Suprapubic skin (tissue), 4 donors: ENCODE data around the gene TANGO2. TPM values are rescaled to one million over a fixed set of nuclear protein-coding genes. Genes with fewer than 3 reads are reported as not detected.

Source experiments
- DNase-seq, 2 donors: peaks; one replicate each; pipeline ENCODE4 v3.0.0-alpha.2; 2019; ENCODE audit warnings: low spot score in 2 of 2
- H3K27ac ChIP-seq: fragments of 200-600 bp; sonication (generic); one replicate; pipeline ENCODE4 v1.5.1; 2019
- H3K27me3 ChIP-seq: fragments of 200-600 bp; sonication (generic); one replicate; pipeline ENCODE4 v1.5.1; 2019
- H3K36me3 ChIP-seq: fragments of 200-600 bp; sonication (generic); one replicate; pipeline ENCODE4 v1.5.1; 2019
- H3K4me1 ChIP-seq: fragments of 200-600 bp; sonication (generic); one replicate; pipeline ENCODE4 v1.5.1; 2019
- H3K4me3 ChIP-seq: fragments of 200-600 bp; sonication (generic); one replicate; pipeline ENCODE4 v1.5.1; 2019; ENCODE audit warnings: mild to moderate bottlenecking
- H3K9me3 ChIP-seq: fragments of 200-600 bp; sonication (generic); one replicate; pipeline ENCODE4 v1.5.1; 2019
- CTCF ChIP-seq, 2 donors: fragments of 200-600 bp in 1 of 2; fragments of 450-650 bp in 1 of 2; sonication (generic) in 1 of 2; IDR thresholded peaks; one replicate each; pipeline ENCODE4 v1.5.1; 2016 to 2019; ENCODE audit warnings: antibody characterized with exemption in 2 of 2, mild to moderate bottlenecking in 1 of 2, moderate library complexity in 1 of 2
- EP300 ChIP-seq: sonication (generic); formaldehyde crosslinking; IDR thresholded peaks from one replicate; pipeline ENCODE4 v1.6.1; 2017; ENCODE audit warnings: antibody characterized with exemption
- POLR2A ChIP-seq, 2 donors: fragments of 450-650 bp; IDR thresholded peaks; one replicate each; pipeline ENCODE4 v1.6.1; 2017; ENCODE audit warnings: antibody characterized with exemption in 2 of 2, mild to moderate bottlenecking in 2 of 2, moderate library complexity in 2 of 2
- POLR2AphosphoS5 ChIP-seq, 3 donors: sonication (generic); formaldehyde crosslinking; IDR thresholded peaks; one replicate each; pipeline ENCODE4 v1.6.1; 2017; ENCODE audit warnings: antibody characterized with exemption in 3 of 3
- WGBS: methylation state at CpG from one replicate; pipeline ENCODE4 v1.1.5; 2018; 5-methylcytosine and 5-hydroxymethylcytosine counted together
- total RNA-seq, 4 donors: library from RNA; depleted of rRNA; stranded (reverse); fragments of >200 nt; gene quantifications; one replicate each; pipeline ENCODE4 v1.1.0, GENCODE V29; 2016

The TANGO2 gene
- total RNA-seq, 4 donors from 2014 or later: 23.1 to 31.9 (median 26.8) TPM

GRCh38 chr22:20012741-20013331 lies 8.1 kb upstream of the TANGO2 start:
- no peaks in the 10 kb centered on the region for H3K27me3 ChIP-seq
- H3K27ac ChIP-seq: no peak overlapping the region
- DNase-seq: no peak
- no peak for TF ChIP-seq POLR2A (IDR thresholded peaks at IDR 0.05)
- TF ChIP-seq EP300: no peak
- TF ChIP-seq POLR2AphosphoS5 (IDR thresholded peaks at IDR 0.05): no peak
- no peak for TF ChIP-seq CTCF (IDR thresholded peaks at IDR 0.05)
- no peaks in the 10 kb centered on the region for H3K9me3 ChIP-seq
- WGBS: 80% methylated on average over 1 of the region's 10 CpGs
- no peak overlapping the region for H3K4me3 ChIP-seq
- H3K36me3 ChIP-seq: no peaks in the 10 kb centered on the region
- peaks cover 25% of the 10 kb centered on the region for H3K4me1 ChIP-seq

- no peak for DNase-seq
- Histone ChIP-seq H3K4me1 (peaks cover 25% of the 10 kb centered on the region), H3K36me3 (no peaks in the 10 kb centered on the region), H3K27me3 (no peaks in the 10 kb centered on the region), H3K4me3 (no peak overlapping the region), H3K9me3 (no peaks in the 10 kb centered on the region), H3K27ac (no peak overlapping the region)
- TF ChIP-seq EP300 (no peak), POLR2A (IDR thresholded peaks at IDR 0.05) (no peak), POLR2AphosphoS5 (IDR thresholded peaks at IDR 0.05) (no peak), CTCF (IDR thresholded peaks at IDR 0.05) (peak; percentile 30 to 51)
- 25% methylated on average over 7 of the region's 11 CpGs for WGBS
These were observed 7.5 kb upstream of the TANGO2 start for GRCh38 chr22:20013382-20013871.

- Histone ChIP-seq H3K27ac (no peak overlapping the region), H3K36me3 (no peaks in the 10 kb centered on the region), H3K9me3 (no peaks in the 10 kb centered on the region), H3K4me1 (peaks cover 25% of the 10 kb centered on the region), H3K27me3 (no peaks in the 10 kb centered on the region), H3K4me3 (no peak overlapping the region)
- WGBS: 23% methylated on average over 5 of the region's 5 CpGs
- no peak for DNase-seq
- TF ChIP-seq EP300: no peak
- TF ChIP-seq CTCF (IDR thresholded peaks at IDR 0.05): no peak
- TF ChIP-seq POLR2AphosphoS5 (IDR thresholded peaks at IDR 0.05): no peak
- TF ChIP-seq POLR2A (IDR thresholded peaks at IDR 0.05): no peak
These were observed 6.3 kb upstream of the TANGO2 start for GRCh38 chr22:20014526-20015186.

GRCh38 chr22:20015187-20015625 lies 5.7 kb upstream of the TANGO2 start:
- DNase-seq: no peak
- 94% methylated on average over 10 of the region's 10 CpGs for WGBS
- Histone ChIP-seq H3K4me3 (no peak overlapping the region), H3K27me3 (no peaks in the 10 kb centered on the region), H3K4me1 (peaks cover 27% of the 10 kb centered on the region), H3K27ac (no peak overlapping the region), H3K9me3 (no peaks in the 10 kb centered on the region), H3K36me3 (no peaks in the 10 kb centered on the region)
- no peak for TF ChIP-seq POLR2AphosphoS5 (IDR thresholded peaks at IDR 0.05)
- no peak for TF ChIP-seq POLR2A (IDR thresholded peaks at IDR 0.05)
- no peak for TF ChIP-seq EP300
- no peak for TF ChIP-seq CTCF (IDR thresholded peaks at IDR 0.05)

- TF ChIP-seq CTCF (IDR thresholded peaks at IDR 0.05) (no peak), POLR2AphosphoS5 (IDR thresholded peaks at IDR 0.05) (no peak), EP300 (no peak), POLR2A (IDR thresholded peaks at IDR 0.05) (no peak)
- no peak for DNase-seq
- no peak overlapping the region for H3K27ac ChIP-seq
These were observed 4.8 kb upstream of the TANGO2 start for GRCh38 chr22:20015971-20016733.

More at GRCh38 chr22:20015971-20016733, 4.8 kb upstream of the TANGO2 start:
- H3K9me3 ChIP-seq: no peaks in the 10 kb centered on the region
- H3K36me3 ChIP-seq: no peaks in the 10 kb centered on the region
- no peaks in the 10 kb centered on the region for H3K27me3 ChIP-seq
- 5% methylated on average over 8 of the region's 101 CpGs for WGBS
- peak overlapping the region; percentile 85 for H3K4me3 ChIP-seq
- H3K4me1 ChIP-seq: peaks cover 32% of the 10 kb centered on the region
